Panc1 (cell line): ENCODE measurements around the gene PFKL. TPM values are rescaled to one million over a fixed set of nuclear protein-coding genes. Genes with fewer than 3 reads are reported as not detected.
A peak's percentile ranks its signal among the peaks of the same experiment; 100 is the strongest.

Source experiments
- ATAC-seq: fragments of 200-7000 bp; cut with Tn5 transposase; 2 replicates; pipeline ENCODE4 v1.9.1; 2020; ENCODE audit warnings: mild to moderate bottlenecking, moderate library complexity
- BruUV-seq: library from RNA; stranded (reverse); fragments of 400-500 nt; replicated peaks from 2 replicates; lab custom pipeline; 2021; lab: Mats Ljungman, UMichigan
- CTCF ChIA-PET: fragments of 300-600 bp; sonication (Branson Sonifier 250); formaldehyde crosslinking; loops from one replicate; lab custom pipeline; 2022; ENCODE audit warnings: antibody characterized with exemption; lab: Charles Lee
- POLR2A ChIA-PET: fragments of 300-600 bp; sonication (Branson Sonifier 250); formaldehyde crosslinking; loops from one replicate; lab custom pipeline; 2022; ENCODE audit warnings: antibody characterized with exemption; lab: Charles Lee
- DNase-seq: peaks from one replicate; pipeline ENCODE4 v3.0.0-alpha.2; 2010; ENCODE audit warnings: low read depth, low spot score
- H3K27ac ChIP-seq: 2 replicates; pipeline ENCODE4 v1.5.1; 2011; ENCODE audit warnings: mild to moderate bottlenecking, low read length, inconsistent platforms
- H3K27me3 ChIP-seq: fragments of 200-500 bp; sonication (Bioruptor generic); 2 replicates; pipeline ENCODE4 v1.6.0; 2014; ENCODE audit warnings: low read length, inconsistent platforms; ENCODE audit not compliant: control insufficient read depth, insufficient read depth
- H3K36me3 ChIP-seq: fragments of 200-500 bp; sonication (Bioruptor generic); 2 replicates; pipeline ENCODE4 v1.5.1; 2014; ENCODE audit warnings: inconsistent platforms, mild to moderate bottlenecking, low read length, moderate library complexity; ENCODE audit not compliant: control insufficient read depth, insufficient read depth
- H3K4me1 ChIP-seq: 2 replicates; pipeline ENCODE4 v1.5.1; 2011; ENCODE audit warnings: inconsistent platforms, mild to moderate bottlenecking, low read length, moderate library complexity; ENCODE audit not compliant: control insufficient read depth, insufficient read depth
- H3K4me3 ChIP-seq, 2 experiments: 2 replicates each; pipeline ENCODE4 v1.5.1; 2011 to 2012; ENCODE audit warnings: low read depth in 2 of 2, low read length in 2 of 2, mild to moderate bottlenecking in 2 of 2, inconsistent platforms in 1 of 2, moderate library complexity in 1 of 2
- H3K9me3 ChIP-seq: fragments of 200-500 bp; sonication (Bioruptor generic); 2 replicates; pipeline ENCODE4 v1.5.1; 2014; ENCODE audit warnings: low read depth, mild to moderate bottlenecking, inconsistent platforms, low read length, moderate library complexity; ENCODE audit not compliant: control insufficient read depth, insufficient read depth
- POLR2AphosphoS5 ChIP-seq: IDR thresholded peaks from 2 replicates; pipeline ENCODE4 v1.6.1; 2012; ENCODE audit warnings: mild to moderate bottlenecking, low read depth, low read length, moderate library complexity
- SIN3A ChIP-seq: IDR thresholded peaks from 2 replicates; pipeline ENCODE4 v1.6.1; 2012; ENCODE audit warnings: low read depth, mild to moderate bottlenecking, low read length, moderate library complexity, borderline replicate concordance; ENCODE audit not compliant: insufficient read depth
- TCF7L2 ChIP-seq: IDR thresholded peaks from 2 replicates; pipeline ENCODE4 v1.6.1; 2011; ENCODE audit warnings: mild to moderate bottlenecking, low read depth, low read length, inconsistent platforms
- in situ Hi-C: cut with HindIII; loops from 2 replicates; pipeline ENCODE4 v1.10.0; 2016; ENCODE audit warnings: low sequenced_read_pairs, low pct_unique_long_range_greater_than_20kb
- intact Hi-C: fragments of 100-400 bp; cut with micrococcal nuclease; formaldehyde crosslinking; loops from one replicate; pipeline ENCODE4 v1.10.0; 2022; ENCODE audit not compliant: unreplicated experiment
- total RNA-seq: library from RNA; stranded (reverse); gene quantifications from one replicate; pipeline ENCODE4 v1.2.1, GENCODE V29; 2021; ENCODE audit not compliant: unreplicated experiment
- TF ChIP-seq, protein P1 (sequence below): fragments of 450-650 bp; IDR thresholded peaks from 2 replicates; pipeline ENCODE4 v1.5.1; 2017; ENCODE audit warnings: mild to moderate bottlenecking
- TF ChIP-seq, protein P2 (sequence below), 2 experiments: IDR thresholded peaks; 2 replicates each; pipeline ENCODE4 v1.6.1; 2011 to 2012; ENCODE audit warnings: low read depth in 2 of 2, control low read depth in 1 of 2, low read length in 1 of 2, mild to moderate bottlenecking in 1 of 2, moderate library complexity in 1 of 2; ENCODE audit not compliant: insufficient read depth in 1 of 2

The PFKL gene
- total RNA-seq, 1 experiment from 2014 or later = 70.1 TPM

DNA sequence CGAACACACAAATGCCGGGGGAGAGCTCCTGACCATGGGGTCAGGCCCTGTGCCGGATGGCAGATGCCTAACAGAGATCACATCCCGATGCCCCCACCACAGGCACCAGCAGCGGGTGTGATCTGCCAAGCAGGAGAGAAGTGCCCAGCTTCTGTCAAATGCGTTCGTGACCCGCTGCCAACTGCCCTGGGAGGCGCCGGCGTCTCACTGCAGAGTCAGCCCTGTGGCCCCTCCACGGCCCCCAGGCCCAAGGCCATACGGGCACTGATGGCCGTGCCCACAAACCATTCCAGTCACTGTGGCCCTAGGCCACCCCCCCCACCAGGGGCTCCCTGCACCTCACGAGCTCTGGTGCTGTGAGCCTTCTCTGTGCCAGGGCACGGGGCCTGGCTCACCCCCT lies 31.4 kb downstream of the PFKL start:
- intact Hi-C loops (no loop called here), in situ Hi-C loops (no loop called here)
- BruUV-seq = no TSS peak
- Histone ChIP-seq H3K36me3 (no peaks in the 10 kb centered on the region), H3K4me3 (no peak overlapping the region), H3K27me3 (no peaks in the 10 kb centered on the region), H3K9me3 (no peaks in the 10 kb centered on the region), H3K27ac (no peak overlapping the region), H3K4me1 (no peaks in the 10 kb centered on the region; the same call in 1 of the 2 replicates)
- DNase-seq (no peak), ATAC-seq (no peak)
- no peak for TF ChIP-seq SIN3A
- TF ChIP-seq, protein P1, sequence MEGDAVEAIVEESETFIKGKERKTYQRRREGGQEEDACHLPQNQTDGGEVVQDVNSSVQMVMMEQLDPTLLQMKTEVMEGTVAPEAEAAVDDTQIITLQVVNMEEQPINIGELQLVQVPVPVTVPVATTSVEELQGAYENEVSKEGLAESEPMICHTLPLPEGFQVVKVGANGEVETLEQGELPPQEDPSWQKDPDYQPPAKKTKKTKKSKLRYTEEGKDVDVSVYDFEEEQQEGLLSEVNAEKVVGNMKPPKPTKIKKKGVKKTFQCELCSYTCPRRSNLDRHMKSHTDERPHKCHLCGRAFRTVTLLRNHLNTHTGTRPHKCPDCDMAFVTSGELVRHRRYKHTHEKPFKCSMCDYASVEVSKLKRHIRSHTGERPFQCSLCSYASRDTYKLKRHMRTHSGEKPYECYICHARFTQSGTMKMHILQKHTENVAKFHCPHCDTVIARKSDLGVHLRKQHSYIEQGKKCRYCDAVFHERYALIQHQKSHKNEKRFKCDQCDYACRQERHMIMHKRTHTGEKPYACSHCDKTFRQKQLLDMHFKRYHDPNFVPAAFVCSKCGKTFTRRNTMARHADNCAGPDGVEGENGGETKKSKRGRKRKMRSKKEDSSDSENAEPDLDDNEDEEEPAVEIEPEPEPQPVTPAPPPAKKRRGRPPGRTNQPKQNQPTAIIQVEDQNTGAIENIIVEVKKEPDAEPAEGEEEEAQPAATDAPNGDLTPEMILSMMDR = no peak
- no peak for TF ChIP-seq TCF7L2
- TF ChIP-seq POLR2AphosphoS5 = no peak
- TF ChIP-seq, protein P2, sequence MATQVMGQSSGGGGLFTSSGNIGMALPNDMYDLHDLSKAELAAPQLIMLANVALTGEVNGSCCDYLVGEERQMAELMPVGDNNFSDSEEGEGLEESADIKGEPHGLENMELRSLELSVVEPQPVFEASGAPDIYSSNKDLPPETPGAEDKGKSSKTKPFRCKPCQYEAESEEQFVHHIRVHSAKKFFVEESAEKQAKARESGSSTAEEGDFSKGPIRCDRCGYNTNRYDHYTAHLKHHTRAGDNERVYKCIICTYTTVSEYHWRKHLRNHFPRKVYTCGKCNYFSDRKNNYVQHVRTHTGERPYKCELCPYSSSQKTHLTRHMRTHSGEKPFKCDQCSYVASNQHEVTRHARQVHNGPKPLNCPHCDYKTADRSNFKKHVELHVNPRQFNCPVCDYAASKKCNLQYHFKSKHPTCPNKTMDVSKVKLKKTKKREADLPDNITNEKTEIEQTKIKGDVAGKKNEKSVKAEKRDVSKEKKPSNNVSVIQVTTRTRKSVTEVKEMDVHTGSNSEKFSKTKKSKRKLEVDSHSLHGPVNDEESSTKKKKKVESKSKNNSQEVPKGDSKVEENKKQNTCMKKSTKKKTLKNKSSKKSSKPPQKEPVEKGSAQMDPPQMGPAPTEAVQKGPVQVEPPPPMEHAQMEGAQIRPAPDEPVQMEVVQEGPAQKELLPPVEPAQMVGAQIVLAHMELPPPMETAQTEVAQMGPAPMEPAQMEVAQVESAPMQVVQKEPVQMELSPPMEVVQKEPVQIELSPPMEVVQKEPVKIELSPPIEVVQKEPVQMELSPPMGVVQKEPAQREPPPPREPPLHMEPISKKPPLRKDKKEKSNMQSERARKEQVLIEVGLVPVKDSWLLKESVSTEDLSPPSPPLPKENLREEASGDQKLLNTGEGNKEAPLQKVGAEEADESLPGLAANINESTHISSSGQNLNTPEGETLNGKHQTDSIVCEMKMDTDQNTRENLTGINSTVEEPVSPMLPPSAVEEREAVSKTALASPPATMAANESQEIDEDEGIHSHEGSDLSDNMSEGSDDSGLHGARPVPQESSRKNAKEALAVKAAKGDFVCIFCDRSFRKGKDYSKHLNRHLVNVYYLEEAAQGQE (IDR thresholded peaks at IDR 0.05; ENCODE audit: insufficient read depth in 1 of 2, low read depth in 2 of 2, low read length in 1 of 2) = no peak
- POLR2A ChIA-PET = interaction anchor here (0.5 kb wide), 1 partner anchor 617 kb away, joined by 6 read pairs; no protein-coding TSS in a partner anchor
- CTCF ChIA-PET = no interaction called here

DNA sequence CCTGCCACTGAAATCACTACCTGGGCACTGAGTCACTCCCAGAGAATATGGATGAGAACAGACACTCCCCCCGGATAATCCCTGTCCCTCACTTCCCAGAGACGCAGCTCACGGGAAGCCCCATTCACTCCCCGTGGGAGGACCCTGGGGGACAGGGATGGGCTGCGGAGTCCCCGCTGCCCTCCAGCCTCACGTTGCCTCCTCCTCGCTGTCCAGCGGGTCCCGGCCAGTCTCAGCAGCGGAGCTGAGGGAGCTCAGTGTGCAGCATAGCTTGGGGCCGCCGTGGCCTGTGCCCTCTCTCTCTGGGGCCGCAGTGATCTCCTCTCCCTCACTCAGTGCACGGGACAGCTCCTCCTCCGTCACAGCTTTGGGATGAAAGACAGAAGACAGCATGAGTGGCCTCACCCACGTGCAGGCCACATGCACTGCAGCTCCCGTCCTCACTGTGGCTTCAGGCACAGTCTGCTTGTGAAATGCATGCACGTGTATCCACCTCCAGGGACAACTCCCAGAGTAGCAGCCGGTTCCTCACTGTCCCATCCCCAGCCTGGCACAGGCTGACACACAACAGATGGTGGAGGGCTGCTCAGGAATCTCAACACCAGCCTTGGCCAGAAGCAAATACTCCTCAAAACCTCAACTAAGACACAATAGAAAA lies 31.9 kb downstream of the PFKL start:
- Histone ChIP-seq H3K27ac (no peak overlapping the region), H3K4me3 (no peak overlapping the region), H3K9me3 (no peaks in the 10 kb centered on the region), H3K36me3 (no peaks in the 10 kb centered on the region), H3K4me1 (no peaks in the 10 kb centered on the region; the same call in 1 of the 2 replicates), H3K27me3 (no peaks in the 10 kb centered on the region)
- ATAC-seq (0 out of 2 replicates have a peak, but pooled peaks have one; percentile 5), DNase-seq (no peak)
- intact Hi-C loops = no loop called here
- TF ChIP-seq, protein P1 = no peak
- ChIA-PET POLR2A (no interaction called here), CTCF (no interaction called here)
- in situ Hi-C loops = no loop called here
- BruUV-seq = no TSS peak
